Myometrial cell (primary cell): ENCODE data around the gene VPS11. TPM values are rescaled to one million over a fixed set of nuclear protein-coding genes. Genes with fewer than 3 reads are reported as not detected.

Source experiments
- total RNA-seq: library from RNA; depleted of rRNA; stranded (reverse); fragments of >200 nt; gene quantifications from 2 replicates; pipeline ENCODE4 v1.2.3, GENCODE V29; 2015

VPS11 gene
- total RNA-seq, result 20.5 and 20.7 TPM in 2 replicates

GRCh38 chr11:119067371-119068222 is at the start of gene VPS11:
VPS11 (plus strand) TSS chr11:119067818; CDS start chr11:119067824, 6 bp downstream.

GRCh38 chr11:119018074-119018938 is 49.3 kb upstream of the VPS11 start, which contains the start of the genes RPS25 and TRAPPC4:
RPS25 (minus strand) TSS chr11:119018343; CDS start chr11:119018284, 59 bp downstream.
TRAPPC4 (plus strand) TSS chr11:119018766; CDS start chr11:119018796, 30 bp downstream.

GRCh38 chr11:119030329-119031047 is 37.1 kb upstream of the VPS11 start, which contains the start of gene SLC37A4:
SLC37A4 (minus strand) TSS chr11:119030877.

GRCh38 chr11:119057000-119057769 is 10.4 kb upstream of the VPS11 start, which contains the start of gene HYOU1:
HYOU1 (minus strand) TSS chr11:119057205; CDS start chr11:119056160, 1,045 bp downstream.

GRCh38 chr11:119084663-119085436 is 17.2 kb downstream of the VPS11 start, which contains the start of gene HMBS:
HMBS (plus strand) TSS chr11:119084881; CDS start chr11:119085034, 153 bp downstream.

GRCh38 chr11:119101759-119102423 is 34.3 kb downstream of the VPS11 start, which contains the start of gene DPAGT1:
DPAGT1 (minus strand) TSS chr11:119101853; CDS start chr11:119101655, 198 bp downstream.

GRCh38 chr11:119106564-119107537 is 39.2 kb downstream of the VPS11 start, which contains the start of gene C2CD2L:
C2CD2L (plus strand) TSS chr11:119107344; CDS start chr11:119107742, 398 bp downstream.

GRCh38 chr11:119121008-119121810 is 53.6 kb downstream of the VPS11 start, which contains the start of gene HINFP:
HINFP (plus strand) TSS chr11:119121580; CDS start chr11:119126945, 5,365 bp downstream.

Other genes starting within 250 kb of the VPS11 start
- gene CXCR5, start 183.9 kb upstream of the VPS11 start, total RNA-seq, result not detected in 2 replicates
- gene BCL9L, start 141.9 kb upstream of the VPS11 start, total RNA-seq, result 17.3 and 26.6 TPM in 2 replicates
- not detected in 2 replicates for gene UPK2, start 111.5 kb upstream of the VPS11 start, total RNA-seq
- not detected in 2 replicates for gene FOXR1, start 96.1 kb upstream of the VPS11 start, total RNA-seq
- gene CENATAC, start 69.7 kb upstream of the VPS11 start, total RNA-seq, result 2.0 and 6.4 TPM in 2 replicates
- gene RPS25, start 49.5 kb upstream of the VPS11 start, total RNA-seq, result 1,299 and 1,315 TPM in 2 replicates
- 64.3 and 95.9 TPM in 2 replicates for gene TRAPPC4, start 49.1 kb upstream of the VPS11 start, total RNA-seq
- 15.4 and 17.6 TPM in 2 replicates for gene SLC37A4, start 36.9 kb upstream of the VPS11 start, total RNA-seq
- 96.6 and 110 TPM in 2 replicates for gene HYOU1, start 10.6 kb upstream of the VPS11 start, total RNA-seq
- gene HMBS, start 17.1 kb downstream of the VPS11 start, total RNA-seq, result 17.5 and 25.7 TPM in 2 replicates
- gene DPAGT1, start 34.0 kb downstream of the VPS11 start, total RNA-seq, result 21.9 and 27.5 TPM in 2 replicates
- gene C2CD2L, start 39.5 kb downstream of the VPS11 start, total RNA-seq, result 5.8 and 7.8 TPM in 2 replicates
- gene HINFP, start 53.8 kb downstream of the VPS11 start, total RNA-seq, result 7.8 and 12.4 TPM in 2 replicates
- under 0.01 and 0.29 TPM in 2 replicates for gene ABCG4, start 81.2 kb downstream of the VPS11 start, total RNA-seq
- 16.0 and 23.1 TPM in 2 replicates for gene NLRX1, start 100.9 kb downstream of the VPS11 start, total RNA-seq
- gene NHERF4, start 117.7 kb downstream of the VPS11 start, total RNA-seq, result not detected in 2 replicates
- 7.8 and 9.4 TPM in 2 replicates for gene CBL, start 138.5 kb downstream of the VPS11 start, total RNA-seq
- 77.6 and 86.5 TPM in 2 replicates for gene MCAM, start 249.3 kb downstream of the VPS11 start, total RNA-seq